ENCODE data around the gene POPDC3.

The POPDC3 gene

DNA sequence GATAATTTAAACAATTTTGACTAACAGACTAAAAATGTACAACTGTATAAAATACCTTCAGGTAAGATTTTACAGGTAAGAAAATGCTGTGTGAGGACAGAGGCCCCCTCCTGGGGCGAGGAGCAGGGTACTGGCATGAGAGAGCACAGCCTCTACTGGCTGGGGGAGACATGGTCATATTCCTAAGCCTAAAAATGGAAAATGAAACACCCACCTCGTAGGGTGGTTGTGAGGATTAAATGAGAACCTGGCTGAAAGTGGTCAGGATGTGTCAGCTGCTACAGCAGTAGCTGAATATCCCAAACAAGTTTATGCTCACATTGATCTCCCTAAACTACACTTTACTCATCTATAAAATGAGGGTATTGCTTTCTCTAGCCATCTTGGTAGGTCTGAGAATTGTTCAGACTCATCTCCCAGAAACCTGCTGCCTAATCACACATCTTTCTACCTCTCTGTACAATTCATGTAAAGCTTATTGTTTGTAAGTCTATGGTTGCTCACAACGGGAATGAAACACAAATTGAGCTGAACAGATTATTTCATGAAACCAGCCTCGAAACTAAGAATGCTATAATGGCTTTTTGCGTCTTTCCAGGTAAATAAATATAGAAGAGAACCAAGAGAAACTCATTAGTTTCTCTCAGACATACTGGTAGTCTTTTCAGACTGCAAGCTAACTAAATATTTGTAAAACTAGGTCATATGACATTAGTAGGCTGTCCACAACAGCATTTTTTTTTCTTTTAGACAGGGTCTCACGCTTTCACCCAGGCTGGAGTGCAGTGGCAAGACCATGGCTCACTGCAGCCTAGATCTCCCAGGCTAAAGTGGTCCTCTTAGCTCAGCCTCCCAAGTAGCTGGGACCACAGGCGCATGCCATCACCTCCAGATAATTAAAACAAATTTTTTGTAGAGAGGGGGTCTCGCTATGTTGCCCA is 69.6 kb downstream of the POPDC3 start:
- no peak for DNase-seq (ENCODE audit: insufficient read length)
- no peak for TF ChIP-seq TAF1 (IDR thresholded peaks at IDR 0.05; ENCODE audit: borderline replicate concordance, low read depth, low read length)
- TF ChIP-seq POLR2AphosphoS5 (IDR thresholded peaks at IDR 0.05; ENCODE audit: low read depth, low read length), result no peak
- TF ChIP-seq POLR2A (IDR thresholded peaks at IDR 0.05; ENCODE audit: low read depth, low read length), result no peak
- FAIRE-seq, result no peak

DNA sequence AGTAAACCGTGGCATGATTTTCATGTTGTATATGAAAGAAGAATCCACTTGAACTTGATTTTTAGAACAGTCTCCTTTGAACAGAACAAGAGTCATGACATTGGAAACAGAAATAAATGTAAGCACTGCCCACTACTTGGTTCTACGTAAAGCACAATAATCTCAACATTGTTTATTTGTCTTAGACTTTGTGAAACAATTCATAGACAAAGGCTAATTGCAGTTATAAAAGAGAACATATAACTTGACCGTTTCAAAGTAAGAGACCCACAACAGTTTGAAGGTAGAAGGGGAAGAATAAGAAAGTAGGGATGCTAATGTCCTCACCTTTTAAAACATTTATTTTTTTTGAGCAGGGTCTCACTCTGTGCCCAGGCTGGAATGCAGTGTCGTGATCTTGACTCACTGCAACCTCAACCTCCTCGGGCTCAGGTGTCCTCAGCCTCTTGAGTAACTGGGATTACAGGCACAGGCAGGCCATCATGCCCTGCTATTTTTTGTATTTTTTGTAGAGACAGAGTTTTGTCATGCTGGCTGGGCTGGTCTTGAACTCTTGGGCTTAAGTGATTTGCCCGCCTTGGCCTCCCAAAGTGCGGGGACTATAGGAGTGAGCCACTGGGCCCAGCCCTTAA is 71.1 kb downstream of the POPDC3 start:
- FAIRE-seq (no peak), DNase-seq (ENCODE audit: insufficient read length) (no peak)
- no peak for TF ChIP-seq TAF1 (IDR thresholded peaks at IDR 0.05; ENCODE audit: borderline replicate concordance, low read depth, low read length)
- no peak for TF ChIP-seq POLR2A (IDR thresholded peaks at IDR 0.05; ENCODE audit: low read depth, low read length)
- TF ChIP-seq POLR2AphosphoS5 (IDR thresholded peaks at IDR 0.05; ENCODE audit: low read depth, low read length), result no peak

Measured in GM12892 (cell line).